HG03060 (cell line): Measurements from ENCODE around the gene KCNQ1.

Source experiments
- ATAC-seq: cut with Tn5 transposase; IDR thresholded peaks from one replicate; pipeline ENCODE4 v1.9.1; 2021; ENCODE audit warnings: low read depth, moderate number of reproducible peaks; ENCODE audit not compliant: unreplicated experiment

KCNQ1 gene

DNA sequence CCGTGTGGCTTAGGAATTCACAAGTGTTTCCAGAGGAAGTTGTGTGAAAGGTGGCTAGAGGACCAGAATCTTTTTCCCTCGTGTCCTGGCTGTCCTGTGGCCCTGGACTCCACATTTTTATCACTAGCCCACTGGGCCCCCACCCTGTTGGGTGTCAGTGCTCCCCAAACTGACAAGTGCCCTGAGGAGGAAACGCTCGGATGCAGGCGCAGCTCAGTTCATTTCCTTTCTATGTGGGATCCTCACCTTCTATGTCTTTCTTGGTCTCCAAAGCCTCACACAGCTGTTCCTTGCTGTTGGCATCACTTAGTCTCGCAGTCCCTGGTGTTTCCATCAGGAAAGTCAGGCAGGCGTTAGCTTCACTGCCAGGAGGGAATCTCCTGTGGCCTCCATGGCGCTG, 323.0 kb downstream of the KCNQ1 start:
- no peak for ATAC-seq

DNA sequence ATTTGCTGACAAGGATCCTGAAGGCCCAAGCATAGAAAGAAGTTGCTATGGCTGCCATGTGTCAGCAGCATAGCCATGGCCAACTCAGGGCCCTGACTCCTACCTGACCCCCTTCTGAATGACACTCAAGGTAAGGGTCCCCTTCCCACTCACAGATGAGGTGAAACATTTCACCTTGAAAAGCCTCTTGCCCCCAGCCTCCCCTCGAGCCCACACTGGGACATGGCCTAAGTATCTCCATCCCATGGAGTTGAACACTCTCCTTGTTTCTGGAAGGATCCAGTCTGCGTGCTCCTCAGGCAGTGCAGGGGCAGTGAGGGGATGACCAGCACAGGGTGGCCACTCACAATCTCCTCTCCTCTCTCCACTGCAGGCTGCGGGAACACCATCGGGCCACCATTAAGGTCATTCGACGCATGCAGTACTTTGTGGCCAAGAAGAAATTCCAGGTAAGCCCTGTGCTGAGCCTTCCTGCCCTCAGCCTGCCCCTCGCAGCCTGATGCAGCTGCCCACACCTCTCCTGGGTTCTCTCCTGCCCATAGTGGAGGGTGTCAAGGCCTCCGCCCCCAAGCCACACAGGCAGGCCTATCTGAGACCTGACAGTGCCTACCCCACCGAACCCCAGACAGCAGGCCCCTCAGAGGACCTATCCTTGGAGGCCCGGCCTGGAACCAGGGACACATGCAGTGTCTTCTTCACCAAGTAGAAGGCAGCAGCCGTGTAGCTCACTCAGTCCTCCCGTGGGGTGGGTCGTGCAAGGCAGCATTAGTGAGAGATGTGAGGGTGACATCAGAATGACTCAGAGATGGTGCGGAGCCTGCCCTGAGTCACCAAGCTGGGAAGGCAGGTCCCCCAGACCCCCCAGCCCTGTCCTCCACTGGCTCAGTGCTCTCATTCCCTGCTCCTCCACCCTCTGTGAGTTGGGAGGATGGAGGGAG, 323.9 kb downstream of the KCNQ1 start:
- no peak for ATAC-seq

GRCh38 chr11:2769409-2770095, 324.7 kb downstream of the KCNQ1 start:
- ATAC-seq = no peak

DNA sequence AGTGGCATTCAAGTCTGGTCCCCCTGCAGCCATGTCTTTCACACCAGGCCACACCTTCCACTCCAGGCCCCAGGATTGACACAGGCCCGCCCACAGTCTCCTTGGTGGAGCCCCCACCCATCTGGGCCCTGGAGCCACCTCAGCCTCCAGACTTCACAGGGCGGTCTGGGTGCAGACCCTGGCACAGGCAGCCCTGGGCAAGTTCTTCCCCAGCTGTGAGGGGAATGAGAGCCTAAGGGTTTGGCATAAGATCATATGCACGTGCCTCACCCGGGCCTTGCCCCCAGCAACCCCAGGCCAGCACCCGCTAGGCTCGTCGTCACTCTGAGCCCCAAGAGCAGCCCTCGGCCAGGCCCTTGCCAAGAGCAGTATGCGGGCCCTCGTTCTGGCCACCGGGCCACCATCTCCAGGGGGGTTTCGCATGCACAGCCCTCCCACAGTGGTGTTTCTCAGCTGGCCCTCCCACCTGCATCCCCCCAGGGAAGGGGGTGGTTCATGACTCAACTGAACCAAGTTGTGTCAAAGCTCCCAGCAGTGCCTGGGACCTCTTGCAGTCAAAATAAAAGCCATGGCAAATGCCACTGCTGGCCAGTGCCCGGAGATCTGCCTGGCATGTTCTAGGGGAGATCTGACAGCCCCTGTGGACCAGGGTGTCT, 325.4 kb downstream of the KCNQ1 start:
- no peak for ATAC-seq

GRCh38 chr11:2770761-2771301, 326.0 kb downstream of the KCNQ1 start:
- no peak for ATAC-seq

DNA sequence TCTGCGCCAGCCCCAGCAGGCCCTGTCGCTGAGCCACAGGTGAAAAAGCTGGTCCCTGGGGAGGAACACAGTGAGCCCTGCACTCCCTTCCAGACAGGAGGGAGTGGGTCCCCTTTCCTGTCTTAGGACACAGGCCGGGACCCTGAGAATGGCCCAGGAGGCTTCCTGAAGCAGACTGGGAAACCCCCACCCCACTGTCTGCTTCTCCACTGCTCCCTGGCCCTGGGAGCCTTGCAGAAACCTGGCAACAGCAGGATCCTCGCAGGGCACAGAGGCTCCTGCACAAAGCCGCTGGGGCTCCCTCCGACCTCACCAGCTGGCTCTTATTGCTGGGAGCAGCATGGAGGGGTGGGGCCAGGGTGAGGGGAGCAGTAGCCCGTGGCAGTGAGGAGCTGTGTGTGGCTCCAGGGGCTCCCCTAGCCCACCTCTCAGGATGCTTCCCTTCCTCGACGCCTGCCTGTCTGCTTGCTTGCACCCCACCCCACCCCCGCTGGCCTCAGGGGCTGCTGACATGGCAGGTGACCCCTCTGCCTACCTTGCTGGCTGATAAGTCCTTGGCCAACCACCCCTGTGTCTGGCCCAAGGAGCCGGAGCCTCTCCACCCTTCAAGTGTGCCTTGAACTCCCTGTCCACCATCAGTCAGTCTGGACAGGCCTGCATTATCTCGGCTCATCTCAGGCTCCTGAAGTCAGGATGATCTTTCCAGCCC, 327.1 kb downstream of the KCNQ1 start:
- no peak for ATAC-seq

DNA sequence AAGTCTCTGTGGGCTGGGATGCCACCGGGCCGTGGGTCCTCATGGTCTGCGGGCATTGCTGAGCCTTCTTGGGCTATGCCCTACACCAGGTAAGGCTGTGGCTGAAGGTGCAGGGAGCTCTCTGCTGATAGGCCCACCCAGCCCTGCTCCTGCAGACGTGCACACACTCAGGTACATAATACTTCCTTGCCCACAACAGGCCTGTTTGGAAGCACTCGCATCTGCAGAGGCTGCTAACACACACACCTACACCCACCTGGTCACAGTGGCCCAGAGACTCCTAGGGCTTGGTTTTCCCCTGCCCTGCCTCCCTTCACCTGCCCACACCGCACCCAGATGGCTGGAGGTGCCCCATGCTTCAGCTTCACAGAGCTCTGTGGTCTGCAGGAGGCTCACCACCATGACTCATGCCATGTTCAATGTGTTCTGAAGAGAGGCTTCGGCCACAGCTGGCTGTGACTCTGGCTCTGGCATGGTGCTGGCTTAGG, 327.8 kb downstream of the KCNQ1 start:
- no peak for ATAC-seq

DNA sequence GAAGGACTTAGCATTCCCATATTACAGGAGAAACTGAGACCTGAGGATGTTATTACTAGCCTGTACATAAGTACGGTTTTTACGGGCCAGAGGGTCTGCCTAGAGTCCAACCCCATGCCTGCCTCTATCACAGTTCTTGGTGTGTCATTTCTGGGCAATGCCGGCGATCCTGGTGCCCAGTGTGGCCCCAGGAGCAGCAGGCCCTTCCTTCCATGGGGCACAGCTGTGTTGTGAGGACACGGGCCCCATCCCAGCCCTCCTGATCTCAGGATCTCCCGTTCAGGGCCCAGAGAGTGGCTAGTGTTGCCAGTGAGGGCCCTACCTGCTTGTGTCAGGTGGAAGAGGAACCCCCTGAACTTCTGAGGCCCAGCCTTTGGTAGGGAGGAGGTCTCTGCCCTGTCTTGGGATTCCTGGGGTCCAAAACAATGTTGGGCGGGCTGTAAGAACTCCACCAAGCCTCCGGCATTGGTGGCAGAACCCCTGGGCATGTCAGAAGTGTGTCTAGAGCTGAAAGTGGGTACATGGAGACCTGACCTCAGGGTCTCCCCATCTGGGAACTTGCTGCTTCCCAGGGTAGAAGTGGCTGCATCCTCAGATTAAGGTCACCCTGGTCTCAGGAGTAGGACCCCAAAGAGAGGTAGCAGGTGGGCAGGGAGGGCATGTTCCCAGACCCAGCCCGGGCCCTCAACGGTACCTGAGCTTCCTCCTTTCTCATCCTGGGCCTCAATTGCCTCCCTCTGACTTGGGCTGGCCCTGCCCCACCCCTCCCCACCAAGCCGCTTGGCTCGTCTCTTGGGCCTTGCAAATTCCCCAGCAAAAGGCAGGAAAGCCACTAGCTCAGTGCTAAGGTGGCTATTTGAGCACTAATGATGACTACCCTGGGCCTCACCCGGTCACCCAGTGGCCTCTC, 329.6 kb downstream of the KCNQ1 start:
- no peak for ATAC-seq

GRCh38 chr11:2775083-2775625, 330.3 kb downstream of the KCNQ1 start:
- no peak for ATAC-seq

GRCh38 chr11:2775626-2776350, 331.0 kb downstream of the KCNQ1 start:
- no peak for ATAC-seq

DNA sequence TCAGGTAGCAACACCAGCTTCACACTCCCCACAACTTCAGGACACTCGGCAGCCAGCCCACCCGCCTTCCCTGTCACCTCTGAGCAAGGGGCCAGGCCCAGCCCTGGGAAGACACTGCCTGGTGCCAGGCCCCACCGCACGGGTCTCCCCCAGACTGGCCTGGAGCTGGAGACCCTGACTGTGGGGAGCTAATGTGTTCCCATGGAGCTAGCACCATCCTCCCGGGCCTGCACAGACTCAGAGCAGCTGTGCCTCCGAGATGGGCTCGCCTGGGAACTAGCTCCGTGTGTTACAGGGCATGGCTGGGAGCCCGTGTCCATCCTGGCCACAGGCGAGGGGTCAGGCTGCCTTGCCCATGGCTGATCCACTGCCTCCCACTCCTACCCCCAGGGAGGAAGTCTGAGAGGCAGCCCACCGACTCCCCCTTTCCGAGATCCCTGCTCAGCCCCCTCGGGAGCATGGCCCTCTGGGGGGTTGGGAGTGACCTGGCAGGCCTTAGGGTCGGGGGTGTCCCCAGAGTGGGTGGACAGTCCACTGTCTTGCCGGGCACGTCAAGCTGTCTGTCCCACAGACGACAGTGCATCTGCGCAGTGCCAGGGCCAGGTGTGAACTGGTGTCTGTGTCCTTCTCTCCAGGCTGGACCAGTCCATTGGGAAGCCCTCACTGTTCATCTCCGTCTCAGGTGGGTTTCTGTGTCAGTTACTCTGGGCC, 331.7 kb downstream of the KCNQ1 start:
- ATAC-seq = no peak

GRCh38 chr11:2777386-2777785, 332.6 kb downstream of the KCNQ1 start:
- no peak for ATAC-seq

DNA sequence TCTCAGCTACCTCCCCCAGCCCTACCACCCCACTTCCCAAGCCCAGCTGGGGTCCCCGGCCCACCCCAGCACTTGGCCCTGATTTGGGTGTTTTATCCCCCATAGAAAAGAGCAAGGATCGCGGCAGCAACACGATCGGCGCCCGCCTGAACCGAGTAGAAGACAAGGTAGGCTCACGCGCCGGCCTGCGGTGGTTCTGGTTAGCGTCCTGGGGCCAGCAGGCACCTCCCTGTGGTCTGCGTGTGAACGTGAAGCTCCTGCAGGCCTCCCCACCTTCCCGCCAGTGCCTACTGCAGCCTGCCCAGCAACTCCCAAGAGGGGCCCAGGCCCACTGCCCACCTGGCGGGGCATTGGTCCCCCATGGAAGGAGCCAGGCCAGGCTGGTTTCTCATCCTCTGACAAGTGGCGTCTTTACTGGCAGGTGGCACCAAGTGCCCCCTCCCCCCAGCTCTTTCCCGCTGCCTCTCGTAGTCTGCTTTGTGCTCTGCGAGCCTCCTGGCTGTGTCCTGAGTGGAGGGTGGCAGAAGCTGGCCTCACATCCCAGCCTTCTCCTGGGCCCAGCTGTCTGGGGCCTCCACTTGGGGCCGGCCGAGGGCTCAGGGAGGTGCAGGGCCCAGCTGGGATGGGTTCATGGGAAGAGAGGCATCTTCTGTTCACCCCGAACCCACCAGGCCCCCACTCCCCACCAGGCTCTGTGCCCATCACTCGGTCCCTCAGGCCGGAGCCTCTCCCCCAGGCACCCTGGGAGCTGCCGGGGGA, 333.2 kb downstream of the KCNQ1 start:
- no peak for ATAC-seq

DNA sequence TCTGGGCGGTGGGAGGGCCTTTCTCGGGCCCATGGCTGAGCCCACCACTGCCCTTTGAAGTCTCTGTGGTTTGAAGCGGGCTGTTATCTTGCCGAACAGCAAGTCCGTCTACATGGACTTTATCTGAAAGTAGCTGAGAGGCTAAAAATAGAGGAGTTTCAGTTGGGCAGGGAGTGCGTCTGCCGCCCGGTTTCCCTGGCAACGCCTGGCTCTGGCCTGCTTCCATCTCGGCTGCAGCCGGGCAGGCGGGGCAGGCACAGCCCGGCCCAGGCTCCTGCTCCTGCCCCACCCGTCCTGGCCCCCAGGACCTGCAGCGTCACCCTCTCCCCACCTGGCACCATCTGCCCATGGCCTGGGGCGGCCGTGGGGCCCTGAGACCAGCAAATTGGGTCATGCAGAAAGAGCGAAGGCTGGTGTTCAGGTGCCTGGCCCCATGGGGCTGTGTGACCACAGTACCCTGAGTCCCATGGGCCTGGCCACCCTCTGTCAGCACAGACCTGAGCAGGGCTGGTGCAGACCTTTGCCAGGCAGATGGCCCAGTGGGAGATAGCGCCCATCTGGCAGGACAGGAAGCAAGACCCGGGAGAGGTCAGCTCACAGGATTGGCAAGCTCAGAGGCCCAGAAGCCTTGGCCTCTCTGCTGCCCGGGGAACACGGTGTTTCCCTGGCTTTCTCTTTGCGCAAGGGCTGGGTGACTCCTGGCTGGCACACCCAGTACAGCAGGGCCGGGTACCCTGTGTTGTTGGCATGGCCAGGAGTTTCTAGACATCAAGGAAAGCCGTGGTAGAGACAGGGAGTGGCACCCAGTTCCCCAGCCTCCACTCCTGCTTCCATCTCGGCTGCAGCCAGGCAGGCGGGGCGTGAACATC, 334.1 kb downstream of the KCNQ1 start:
- no peak for ATAC-seq

DNA sequence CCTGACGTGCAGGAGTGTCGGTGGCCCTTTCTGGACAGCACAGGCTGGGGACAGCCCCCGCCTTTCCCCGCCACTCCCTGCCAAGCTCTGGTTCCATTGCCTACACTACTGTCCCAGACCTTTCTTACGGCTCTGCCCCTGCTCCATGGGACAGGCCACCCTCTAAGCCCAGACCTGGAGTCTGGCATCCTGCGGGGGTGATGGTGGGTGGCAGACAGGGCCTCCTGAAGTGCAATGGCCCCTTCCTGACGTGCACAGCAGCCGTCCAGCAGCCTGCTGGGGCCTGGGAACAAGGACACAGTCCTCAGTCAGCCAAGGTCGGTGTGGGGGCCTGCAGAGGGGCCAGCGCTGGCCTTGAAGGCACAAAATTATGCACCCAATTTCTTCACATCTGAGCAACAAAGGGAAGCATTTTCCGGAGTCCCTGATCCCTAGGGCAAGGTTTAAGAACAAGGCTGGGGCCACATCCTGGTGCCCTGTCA, 334.7 kb downstream of the KCNQ1 start:
- no peak for ATAC-seq
